Adrenal gland (tissue), 12 donors: ENCODE data around the gene MATN1. TPM values are rescaled to one million over a fixed set of nuclear protein-coding genes. Genes with fewer than 3 reads are reported as not detected.

Experiments
- DNase-seq, 7 donors: peaks; one replicate each; pipeline ENCODE4 v3.0.0-alpha.2; 2019 to 2020
- H3K27ac ChIP-seq, 5 donors: fragments of 200-600 bp; sonication (generic) in 4 of 5; 1 replicate in 3 of 5; 2 replicates in 2 of 5; pipeline versions ENCODE4 v1.5.1 to v1.8.0; 2016 to 2020; ENCODE audit warnings: mild to moderate bottlenecking in 1 of 5
- H3K27me3 ChIP-seq: fragments of 200-600 bp; 2 replicates; pipeline ENCODE4 v1.8.0; 2021
- H3K36me3 ChIP-seq, 2 donors: fragments of 200-600 bp; replicated peaks in 1 of 2; 1 replicate in 1 of 2; 2 replicates in 1 of 2; pipeline versions ENCODE4 v1.5.1 to v1.8.0; 2018 to 2022
- H3K4me1 ChIP-seq, 2 donors: fragments of 200-600 bp; replicated peaks in 1 of 2; 1 replicate in 1 of 2; 2 replicates in 1 of 2; pipeline versions ENCODE4 v1.5.1 to v1.8.0; 2018 to 2021
- H3K4me3 ChIP-seq, 4 donors: fragments of 200-600 bp; sonication (generic) in 3 of 4; one replicate each; pipeline ENCODE4 v1.5.1; 2016 to 2018
- H3K9me3 ChIP-seq, 3 donors: fragments of 200-600 bp; sonication (generic) in 1 of 3; replicated peaks in 1 of 3; 1 replicate in 2 of 3; 2 replicates in 1 of 3; pipeline versions ENCODE4 v1.5.1 to v1.8.0; 2016 to 2021
- CTCF ChIP-seq, 6 experiments: fragments of 450-650 bp in 4 of 6; fragments of 200-600 bp in 2 of 6; sonication (generic) in 1 of 6; IDR thresholded peaks; 1 replicate in 5 of 6; 2 replicates in 1 of 6; pipeline versions ENCODE4 v1.5.1 to v1.8.0; 2016 to 2021; ENCODE audit warnings: antibody characterized with exemption in 6 of 6, mild to moderate bottlenecking in 2 of 6, moderate library complexity in 1 of 6
- POLR2A ChIP-seq, 2 donors: fragments of 450-650 bp; IDR thresholded peaks; one replicate each; pipeline ENCODE4 v1.6.1; 2017; ENCODE audit warnings: antibody characterized with exemption in 2 of 2, mild to moderate bottlenecking in 2 of 2, moderate library complexity in 1 of 2
- WGBS, 4 donors: extraction: QIAGEN DNeasy Blood & Tissue Kit in 2 of 4; methylation state at CpG; one replicate each; pipeline versions ENCODE4 v1.1.5 to v1.1.7; 2013 to 2017; 5-methylcytosine and 5-hydroxymethylcytosine counted together
- intact Hi-C, 2 donors: fragments of 100-400 bp; cut with DNase I; formaldehyde crosslinking; loops; one replicate each; pipeline versions ENCODE4 v1.14.1 to v1.15.0; 2022 to 2023
- polyA plus RNA-seq, 3 donors: library from polyadenylated mRNA; stranded (reverse); fragments of 200-250 nt in 2 of 3; fragments of 350-450 nt in 1 of 3; fragmentation: Illumina TruSeq in 1 of 3; extraction: RNeasy Lipid Tissue Mini Kit (QIAGEN cat#74804) in 1 of 3; gene quantifications; one replicate each; pipeline ENCODE4 v1.2.3, GENCODE V29; 2013 to 2014
- total RNA-seq, 9 donors: library from RNA; depleted of rRNA in 4 of 9; stranded (reverse); fragments of >200 nt in 4 of 9; fragments of 120-200 nt in 1 of 9; fragmentation: NEBNext Ultra II Directional in 1 of 9; extraction: Animal tissue kit (Norgen Biotek cat#: 25700) in 1 of 9; gene quantifications; one replicate each; pipeline versions ENCODE4 v1.1.0 to v1.2.4, GENCODE V29; 2013 to 2023
- donor health status: healthy with polysubstance abuse.
- donor health status: Bipolar disorder and iron deficiency.
- donor health status: DM: yes; HTN: yes; CAD: no.
- donor health status: DM: no; HTN: no; CAD: no.
- donor health status: DM: no; HTN: no; CAD: no.
- donor health status: DM: yes; HTN: yes; CAD: no.

Gene MATN1
- total and polyA plus RNA-seq, 12 donors, result 0.05 to 0.55 (median 0.18) TPM; not detected in 6

DNA sequence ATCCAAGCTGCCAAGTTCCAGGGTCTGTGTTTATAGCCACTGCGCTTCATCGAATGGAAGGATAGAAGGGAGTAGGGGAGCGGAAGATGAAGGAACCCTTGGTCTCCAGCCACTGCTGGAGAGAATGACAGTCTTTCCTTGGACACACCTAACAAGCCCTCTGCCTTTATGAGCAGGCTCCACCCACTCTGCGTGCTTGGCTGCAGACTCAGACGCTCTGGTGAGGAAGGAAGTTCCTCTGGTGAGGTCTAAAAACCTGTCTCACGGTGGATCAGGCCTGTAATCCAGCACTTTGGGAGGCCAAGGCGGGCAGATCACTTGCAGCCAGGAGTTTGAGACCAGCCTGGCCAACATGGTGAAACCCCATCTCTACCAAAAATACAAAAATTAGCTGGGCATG lies 55.4 kb downstream of the MATN1 start:
- Histone ChIP-seq H3K9me3 (no peaks in the 10 kb centered on the region), H3K27ac (no peak overlapping the region), H3K4me3 (no peak overlapping the region), H3K36me3 (no peaks in the 10 kb centered on the region), H3K27me3 (no peaks in the 10 kb centered on the region), H3K4me1 (no peaks in the 10 kb centered on the region)
- intact Hi-C loops, result no loop called here
- TF ChIP-seq CTCF (IDR thresholded peaks at IDR 0.05) (no peak), POLR2A (IDR thresholded peaks at IDR 0.05) (no peak)
- no peak for DNase-seq
- WGBS, 4 donors, result 65 to 80% (median 75%) methylated on average over 7 of the region's 7 CpGs

- H3K4me3 ChIP-seq, result no peak overlapping the region
- TF ChIP-seq CTCF (IDR thresholded peaks at IDR 0.05) (no peak), POLR2A (IDR thresholded peaks at IDR 0.05) (no peak)
- no peaks in the 10 kb centered on the region for H3K27me3 ChIP-seq
- H3K27ac ChIP-seq, result no peak overlapping the region
- no peaks in the 10 kb centered on the region for H3K36me3 ChIP-seq
- WGBS, 4 donors, result 71 to 80% (median 76%) methylated on average over 3 of the region's 3 CpGs
- intact Hi-C loops, result no loop called here
- DNase-seq, result no peak
- no peaks in the 10 kb centered on the region for H3K9me3 ChIP-seq
- no peaks in the 10 kb centered on the region for H3K4me1 ChIP-seq
Observed at GRCh38 chr1:30666756-30667273, 56.6 kb downstream of the MATN1 start.

GRCh38 chr1:30665216-30666010 lies 58.0 kb downstream of the MATN1 start:
- intact Hi-C loops, result no loop called here
- WGBS, 4 donors, result 73 to 90% (median 89%) methylated on average over 7 of the region's 7 CpGs
- DNase-seq, result no peak
- H3K27me3 ChIP-seq, result no peaks in the 10 kb centered on the region
- no peaks in the 10 kb centered on the region for H3K36me3 ChIP-seq
- H3K4me3 ChIP-seq, result no peak overlapping the region
- no peak overlapping the region for H3K27ac ChIP-seq
- no peak for TF ChIP-seq CTCF (IDR thresholded peaks at IDR 0.05)
- no peak for TF ChIP-seq POLR2A (IDR thresholded peaks at IDR 0.05)
- H3K4me1 ChIP-seq, result no peaks in the 10 kb centered on the region
- no peaks in the 10 kb centered on the region for H3K9me3 ChIP-seq

DNA sequence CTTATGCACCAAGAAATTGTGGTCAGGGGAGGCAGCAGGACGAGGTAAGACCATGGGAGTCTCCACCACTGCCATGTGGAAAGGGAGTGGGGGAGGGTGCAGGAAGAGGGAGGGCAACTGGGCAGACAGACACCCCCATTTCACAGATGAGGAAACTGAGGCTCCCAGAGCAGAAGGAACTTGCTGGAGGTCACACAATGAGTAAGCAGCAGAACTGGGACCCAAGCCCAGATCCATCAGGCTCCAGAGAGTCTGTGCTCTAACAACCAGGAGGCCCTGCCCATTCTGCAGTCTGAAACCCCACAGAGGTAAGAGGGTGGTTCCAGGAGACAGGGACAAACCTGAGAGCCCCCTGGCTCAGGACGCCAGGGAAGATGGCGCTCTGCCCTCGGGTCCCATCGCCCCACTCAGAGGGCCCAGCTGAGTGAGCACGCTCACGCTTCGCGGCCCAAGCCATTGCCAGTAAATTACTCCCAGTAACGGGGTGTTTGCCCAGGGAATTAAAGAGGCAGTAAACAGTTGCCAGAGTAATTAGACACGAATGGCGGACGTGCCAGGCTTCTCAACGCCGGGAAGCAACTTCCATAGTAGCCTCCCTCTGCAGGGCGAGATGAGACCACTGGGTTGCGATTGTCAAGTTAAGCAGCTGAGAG lies 59.2 kb downstream of the MATN1 start:
- 70 to 80% (median 79%) methylated on average over 16 to 17 of the region's 17 CpGs for WGBS, 4 donors
- no peak for DNase-seq
- H3K27ac ChIP-seq, result no peak overlapping the region

More for the DNA sequence above, 59.2 kb downstream of the MATN1 start:
- no peaks in the 10 kb centered on the region for H3K27me3 ChIP-seq
- no peaks in the 10 kb centered on the region for H3K9me3 ChIP-seq
- no peak for TF ChIP-seq POLR2A (IDR thresholded peaks at IDR 0.05)
- no peak for TF ChIP-seq CTCF (IDR thresholded peaks at IDR 0.05)
- intact Hi-C loops, result no loop called here
- no peaks in the 10 kb centered on the region for H3K4me1 ChIP-seq
- H3K4me3 ChIP-seq, result no peak overlapping the region
- H3K36me3 ChIP-seq, result no peaks in the 10 kb centered on the region
